K562 (cell line): ENCODE data around the gene LMOD1. TPM values are rescaled to one million over a fixed set of nuclear protein-coding genes. Genes with fewer than 3 reads are reported as not detected.
A peak's percentile ranks its signal among the peaks of the same experiment; 100 is the strongest.

Source experiments
- CREB1 ChIP-seq, 2 experiments: sonication (generic) in 1 of 2; formaldehyde crosslinking in 1 of 2; IDR thresholded peaks; 2 replicates each; pipeline versions ENCODE4 v1.6.1 to v1.8.0; 2012 to 2022; ENCODE audit warnings: inconsistent platforms in 1 of 2, mild to moderate bottlenecking in 1 of 2, missing genetic modification reagents in 1 of 2, moderate library complexity in 1 of 2
- CXXC5 ChIP-seq: fragments of 250-450 bp; sonication (Bioruptor Pico); IDR thresholded peaks from 2 replicates; pipeline ENCODE4 v1.8.0; 2022; ENCODE audit warnings: inconsistent platforms, mild to moderate bottlenecking, moderate library complexity
- FUS ChIP-seq: fragments of 200-400 bp; formaldehyde crosslinking; optimal IDR thresholded peaks from 2 replicates; pipeline ENCODE3; 2017; ENCODE audit warnings: low read depth, low read length
- L3MBTL2 ChIP-seq: fragments of 450-650 bp; IDR thresholded peaks from 2 replicates; pipeline ENCODE4 v1.6.1; 2016; ENCODE audit warnings: mild to moderate bottlenecking, moderate library complexity
- MGA ChIP-seq: fragments of 450-650 bp; IDR thresholded peaks from 2 replicates; pipeline ENCODE4 v1.6.1; 2016; ENCODE audit warnings: mild to moderate bottlenecking, moderate library complexity
- NRF1 ChIP-seq, 2 experiments: fragments of 450-650 bp; IDR thresholded peaks in 1 of 2; conservative IDR thresholded peaks in 1 of 2; 2 replicates each; pipeline ENCODE4 v1.6.1; 2014; ENCODE audit warnings: mild to moderate bottlenecking in 2 of 2
- PHF21A ChIP-seq: fragments of 450-650 bp; IDR thresholded peaks from 2 replicates; pipeline ENCODE4 v1.6.1; 2017; ENCODE audit warnings: low read depth, borderline replicate concordance
- SNIP1 ChIP-seq: fragments of 450-650 bp; IDR thresholded peaks from 2 replicates; pipeline ENCODE4 v1.7.1; 2017; ENCODE audit warnings: low read depth, mild to moderate bottlenecking
- SRF ChIP-seq, 2 experiments: fragments of 250-450, 450-650 bp in 1 of 2; sonication (Bioruptor Pico) in 1 of 2; sonication (generic) in 1 of 2; formaldehyde crosslinking; IDR thresholded peaks; 2 replicates each; pipeline versions ENCODE4 v1.5.0 to v1.5.1; 2020 to 2022; ENCODE audit warnings: mild to moderate bottlenecking in 1 of 2, missing genetic modification reagents in 1 of 2
- TFAP4 ChIP-seq: sonication (generic); formaldehyde crosslinking; IDR thresholded peaks from 2 replicates; pipeline ENCODE4 v1.8.0; 2022; ENCODE audit warnings: missing genetic modification reagents, mild to moderate bottlenecking, moderate library complexity, borderline replicate concordance
- ZBTB34 ChIP-seq: fragments of 250-450 bp; sonication (Bioruptor Pico); IDR thresholded peaks from 2 replicates; pipeline ENCODE4 v1.8.0; 2021; ENCODE audit warnings: mild to moderate bottlenecking, moderate library complexity
- ZNF239 ChIP-seq: fragments of 250-450 bp; sonication (Bioruptor Pico); IDR thresholded peaks from 2 replicates; pipeline ENCODE4 v1.4.0; 2020; ENCODE audit warnings: mild to moderate bottlenecking
- ZNF253 ChIP-seq: fragments of 250-450 bp; sonication (Bioruptor Pico); conservative IDR thresholded peaks from 2 replicates; pipeline ENCODE4 v1.6.1; 2021; ENCODE audit warnings: mild to moderate bottlenecking
- ZNF3 ChIP-seq: fragments of 250-450 bp; sonication (Bioruptor Pico); IDR thresholded peaks from 2 replicates; pipeline ENCODE4 v1.5.0; 2021; ENCODE audit warnings: mild to moderate bottlenecking, moderate library complexity
- polyA plus RNA-seq, 8 experiments: library from polyadenylated mRNA; depleted of rRNA in 4 of 8; stranded (reverse) in 5 of 8; unstranded in 3 of 8; fragments of >200 nt; fragmentation: Nextera tagmentation in 2 of 8; fragmentation: Illumina TruSeq in 1 of 8; extraction: Ambion mirVana in 2 of 8; extraction: Trizol in 1 of 8; gene quantifications; 2 replicates each; pipeline versions ENCODE4 v1.2.1 to v1.2.3, GENCODE V29; 2011 to 2014; ENCODE audit warnings: inconsistent platforms in 1 of 8, missing spikeins in 1 of 8
- total RNA-seq, 7 experiments: library from RNA; depleted of rRNA in 6 of 7; stranded (reverse); fragments of >200 nt in 6 of 7; fragmentation: Illumina TruSeq in 2 of 7; extraction: Trizol in 2 of 7; gene quantifications; 2 replicates each; pipeline versions ENCODE4 v1.2.1 to v1.2.3, GENCODE V29; 2011 to 2021; ENCODE audit warnings: low replicate concordance in 1 of 7

Gene LMOD1
- total and polyA plus RNA-seq, 9 of the 15 experiments (the other 6 are each of a cell fraction or from before 2014, with no cell fraction given), result 0.03 to 0.54 (median 0.38) TPM; not detected in 1

GRCh38 chr1:201946224-201946908, at the start of gene LMOD1 (continued):
- peak; percentile 74 for TF ChIP-seq MGA
- TF ChIP-seq ZNF253 (CRISPR knock-in tag), result no peak
- TF ChIP-seq L3MBTL2, result peak; percentile 86
- peak; percentile 55; the same call in 1 of the 2 replicates for TF ChIP-seq TFAP4 (CRISPR knock-in tag)
- no peak for TF ChIP-seq PHF21A
- TF ChIP-seq NRF1 (conservative IDR thresholded peaks at IDR 0.05 in 1 of 2, IDR thresholded peaks at IDR 0.05 in 1 of 2), result 0 out of 4 replicates have a peak, but pooled peaks have one; percentile 24 to 42
- no peak for TF ChIP-seq FUS
- no peak for TF ChIP-seq ZNF3 (CRISPR knock-in tag)
- no peak for TF ChIP-seq ZNF239
- no peak for TF ChIP-seq SNIP1
- TF ChIP-seq CXXC5 (CRISPR knock-in tag), result 0 out of 2 replicates have a peak, but pooled peaks have one; percentile 35
- no peak for TF ChIP-seq ZBTB34 (CRISPR knock-in tag)
- TF ChIP-seq SRF (CRISPR knock-in tag; IDR thresholded peaks at IDR 0.05), result no peak; a peak in 1 of 4 replicates
- 0 out of 2 replicates have a peak, but pooled peaks have one; percentile 10 for TF ChIP-seq CREB1 (IDR thresholded peaks at IDR 0.05)
- no peak for TF ChIP-seq CREB1 (CRISPR knock-in tag; IDR thresholded peaks at IDR 0.05)
